Kidney (tissue), 14 donors: ENCODE measurements around the gene FAF2. TPM values are rescaled to one million over a fixed set of nuclear protein-coding genes. Genes with fewer than 3 reads are reported as not detected.
"Not testable (repeated sequence)": the region's sequence is repeated elsewhere in the genome, so short reads cannot be mapped to it uniquely, and the experiment has no call there.

Source experiments
- DNase-seq, 5 donors: peaks; one replicate each; pipeline ENCODE4 v3.0.0-alpha.2; 2013 to 2020
- FAIRE-seq: peaks from 2 replicates; lab custom pipeline; 2012; peaks lifted over from hg19 to GRCh38; lab: Jason Lieb, UNC
- H3K27ac ChIP-seq, 2 donors: one replicate each; pipeline ENCODE4 v1.7.0; 2013; ENCODE audit warnings: low read depth in 2 of 2, low read length in 2 of 2, inconsistent platforms in 1 of 2
- H3K27me3 ChIP-seq: one replicate; pipeline ENCODE4 v1.7.1; 2013; ENCODE audit warnings: low read length, inconsistent platforms; ENCODE audit not compliant: control insufficient read depth, insufficient read depth
- H3K36me3 ChIP-seq, 3 donors: one replicate each; pipeline versions ENCODE4 v1.7.0 to v1.7.1; 2013; ENCODE audit warnings: low read length in 3 of 3, control low read depth in 1 of 3, inconsistent platforms in 1 of 3; ENCODE audit not compliant: insufficient read depth in 3 of 3, control insufficient read depth in 2 of 3
- H3K4me1 ChIP-seq, 3 donors: one replicate each; pipeline versions ENCODE4 v1.7.0 to v1.7.1; 2013; ENCODE audit warnings: low read length in 3 of 3, inconsistent platforms in 1 of 3, low read depth in 1 of 3; ENCODE audit not compliant: control insufficient read depth in 2 of 3, insufficient read depth in 2 of 3
- H3K4me3 ChIP-seq, 3 donors: one replicate each; pipeline versions ENCODE4 v1.7.0 to v1.8.1; 2013; ENCODE audit warnings: low read length in 3 of 3, control low read depth in 1 of 3, inconsistent platforms in 1 of 3
- H3K9ac ChIP-seq, 3 donors: one replicate each; pipeline versions ENCODE4 v1.7.0 to v1.7.1; 2013; ENCODE audit warnings: low read length in 3 of 3, control low read depth in 1 of 3, inconsistent platforms in 1 of 3
- H3K9me3 ChIP-seq, 3 donors: one replicate each; pipeline versions ENCODE4 v1.7.0 to v1.7.1; 2013; ENCODE audit warnings: low read length in 3 of 3, control low read depth in 1 of 3, inconsistent platforms in 1 of 3; ENCODE audit not compliant: control insufficient read depth in 2 of 3, insufficient read depth in 1 of 3
- intact Hi-C: fragments of 100-400 bp; cut with DNase I; formaldehyde crosslinking; loops from one replicate; pipeline ENCODE4 v1.11.1; 2022
- polyA plus RNA-seq: library from polyadenylated mRNA; stranded (reverse); fragments of 350-450 nt; fragmentation: Illumina TruSeq; extraction: RNeasy Lipid Tissue Mini Kit (QIAGEN cat#74804); gene quantifications from one replicate; pipeline ENCODE4 v1.2.3, GENCODE V29; 2014; ENCODE audit warnings: low read depth, low replicate concordance; ENCODE audit not compliant: insufficient read depth
- total RNA-seq: library from RNA; stranded (reverse); fragmentation: NEBNext Ultra II Directional; extraction: Animal tissue kit (Norgen Biotek cat#: 25700); gene quantifications from one replicate; pipeline ENCODE4 v1.2.1, GENCODE V29; 2021
- TF ChIP-seq, protein P1 (sequence below): IDR thresholded peaks from 3 replicates; pipeline ENCODE4 v1.5.1; 2012; ENCODE audit warnings: mild to moderate bottlenecking, moderate library complexity, borderline replicate concordance; ENCODE audit not compliant: insufficient read depth; ENCODE audit errors: extremely low read depth
- donor health status: control.
- donor health status: control.
- donor health status: control.
- donor health status: control.
- donor health status: control.
- donor health status: DM: yes; HTN: yes; CAD: no.
- donor health status: Normal renal cell carcinoma (clear cell type).

FAF2 gene
- total and polyA plus RNA-seq, 2 donors from 2014 or later, result 11.1 to 31.7 TPM

DNA sequence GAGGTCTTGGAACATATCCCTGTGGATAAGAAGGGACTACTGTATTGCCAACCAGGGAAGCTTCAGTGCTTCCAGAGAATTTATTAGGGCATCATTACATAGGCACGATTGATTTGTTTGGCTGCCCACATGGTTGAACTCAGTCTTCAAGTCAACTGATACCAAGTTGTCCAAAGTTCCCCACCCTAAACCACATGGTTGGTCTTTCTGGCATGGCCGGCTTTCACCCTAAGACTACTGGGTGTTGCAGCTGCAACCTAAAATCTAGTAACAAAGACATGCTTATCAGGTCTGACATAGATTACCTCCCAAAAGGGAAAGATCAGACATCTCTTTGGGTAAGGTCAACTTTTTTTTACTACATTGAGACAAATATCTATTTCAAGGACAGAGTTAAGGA lies 37.0 kb downstream of the FAF2 start:
- no peak for FAIRE-seq
- Histone ChIP-seq H3K9me3 (no peaks in the 10 kb centered on the region), H3K4me1 (no peaks in the 10 kb centered on the region), H3K36me3 (peaks cover 6 to 20% (median 7%) of the 10 kb centered on the region in 3 donors), H3K4me3 (no peak overlapping the region), H3K9ac (no peak overlapping the region), H3K27me3 (no peaks in the 10 kb centered on the region), H3K27ac (no peak overlapping the region)
- TF ChIP-seq, protein P1, sequence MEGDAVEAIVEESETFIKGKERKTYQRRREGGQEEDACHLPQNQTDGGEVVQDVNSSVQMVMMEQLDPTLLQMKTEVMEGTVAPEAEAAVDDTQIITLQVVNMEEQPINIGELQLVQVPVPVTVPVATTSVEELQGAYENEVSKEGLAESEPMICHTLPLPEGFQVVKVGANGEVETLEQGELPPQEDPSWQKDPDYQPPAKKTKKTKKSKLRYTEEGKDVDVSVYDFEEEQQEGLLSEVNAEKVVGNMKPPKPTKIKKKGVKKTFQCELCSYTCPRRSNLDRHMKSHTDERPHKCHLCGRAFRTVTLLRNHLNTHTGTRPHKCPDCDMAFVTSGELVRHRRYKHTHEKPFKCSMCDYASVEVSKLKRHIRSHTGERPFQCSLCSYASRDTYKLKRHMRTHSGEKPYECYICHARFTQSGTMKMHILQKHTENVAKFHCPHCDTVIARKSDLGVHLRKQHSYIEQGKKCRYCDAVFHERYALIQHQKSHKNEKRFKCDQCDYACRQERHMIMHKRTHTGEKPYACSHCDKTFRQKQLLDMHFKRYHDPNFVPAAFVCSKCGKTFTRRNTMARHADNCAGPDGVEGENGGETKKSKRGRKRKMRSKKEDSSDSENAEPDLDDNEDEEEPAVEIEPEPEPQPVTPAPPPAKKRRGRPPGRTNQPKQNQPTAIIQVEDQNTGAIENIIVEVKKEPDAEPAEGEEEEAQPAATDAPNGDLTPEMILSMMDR, result no peak
- DNase-seq, result no peak
- intact Hi-C loops, result no loop called here

DNA sequence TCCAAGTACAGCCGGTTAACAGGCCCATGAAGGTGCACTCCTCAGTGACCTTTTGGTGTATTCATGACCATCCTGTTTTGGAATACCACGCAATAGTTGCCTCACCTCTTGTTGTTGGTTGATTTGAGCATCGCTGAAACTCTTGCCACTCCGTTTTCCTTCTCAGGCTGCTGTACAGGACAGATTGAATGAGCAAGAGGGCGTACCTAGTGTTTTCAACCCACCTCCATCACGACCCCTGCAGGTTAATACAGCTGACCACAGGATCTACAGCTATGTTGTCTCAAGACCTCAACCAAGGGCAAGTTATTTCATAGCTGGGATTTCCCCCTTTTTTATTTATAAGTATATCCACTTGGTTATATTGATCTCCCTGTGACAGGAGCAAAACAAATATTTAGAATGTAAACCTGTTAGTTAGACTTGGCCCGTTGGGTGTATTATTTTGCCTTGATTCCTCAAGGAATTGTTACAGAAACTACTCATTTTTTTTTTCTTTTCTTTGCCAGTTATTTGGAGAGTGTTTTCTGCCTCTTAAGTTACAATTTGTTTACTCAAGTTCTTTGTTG lies 38.1 kb downstream of the FAF2 start:
- TF ChIP-seq, protein P1, result no peak
- Histone ChIP-seq H3K4me1 (no peaks in the 10 kb centered on the region), H3K4me3 (no peak overlapping the region), H3K36me3 (peaks cover 9 to 25% (median 11%) of the 10 kb centered on the region in 3 donors), H3K9me3 (no peaks in the 10 kb centered on the region), H3K9ac (no peak overlapping the region), H3K27me3 (no peaks in the 10 kb centered on the region), H3K27ac (no peak overlapping the region)
- FAIRE-seq (no peak), DNase-seq (no peak)
- intact Hi-C loops, result no loop called here

DNA sequence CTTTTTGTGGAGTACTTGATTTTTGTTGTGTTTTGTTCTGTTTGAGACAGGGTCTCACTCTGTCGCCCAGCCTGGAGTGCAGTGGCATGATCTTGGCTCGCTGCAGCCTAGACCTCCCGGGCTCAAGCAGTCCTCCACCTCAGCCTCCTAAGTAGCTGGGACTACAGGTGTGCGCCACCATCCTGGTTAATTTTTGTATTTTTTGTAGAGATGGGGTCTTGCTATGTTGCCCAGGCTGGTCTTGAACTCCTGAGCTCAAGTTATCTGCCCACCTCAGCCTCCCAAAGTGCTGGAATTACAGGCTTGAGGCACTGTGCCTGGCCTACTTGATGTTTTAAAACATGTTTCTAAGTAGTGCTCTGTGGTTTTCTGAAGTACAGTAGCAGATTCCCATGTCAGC lies 39.0 kb downstream of the FAF2 start:
- peaks cover 16 to 33% (median 16%) of the 10 kb centered on the region in 3 donors for H3K36me3 ChIP-seq

GRCh38 chr5:176489077-176489476 lies 40.9 kb downstream of the FAF2 start:
- Histone ChIP-seq H3K27me3 (no peaks in the 10 kb centered on the region), H3K36me3 (peaks cover 19 to 53% (median 34%) of the 10 kb centered on the region in 3 donors), H3K4me3 (no peak overlapping the region), H3K4me1 (no peaks in the 10 kb centered on the region), H3K9ac (no peak overlapping the region), H3K27ac (no peak overlapping the region), H3K9me3 (no peaks in the 10 kb centered on the region)
- DNase-seq (no peak), FAIRE-seq (no peak)
- TF ChIP-seq, protein P1, result no peak
- intact Hi-C loops, result no loop called here

More for the DNA sequence above, 39.0 kb downstream of the FAF2 start:
- H3K27ac ChIP-seq, H3K4me3 ChIP-seq, FAIRE-seq, H3K4me1 ChIP-seq, H3K9me3 ChIP-seq, DNase-seq, H3K9ac ChIP-seq, H3K27me3 ChIP-seq, intact Hi-C loops: not testable (repeated sequence)
